GM21381 (cell line): ENCODE data around the gene NPHS2.

ENCODE experiments used
- ATAC-seq: cut with Tn5 transposase; IDR thresholded peaks from one replicate; pipeline ENCODE4 v1.9.1; 2021; ENCODE audit warnings: mild to moderate bottlenecking, moderate library complexity; ENCODE audit not compliant: unreplicated experiment

Gene NPHS2

DNA sequence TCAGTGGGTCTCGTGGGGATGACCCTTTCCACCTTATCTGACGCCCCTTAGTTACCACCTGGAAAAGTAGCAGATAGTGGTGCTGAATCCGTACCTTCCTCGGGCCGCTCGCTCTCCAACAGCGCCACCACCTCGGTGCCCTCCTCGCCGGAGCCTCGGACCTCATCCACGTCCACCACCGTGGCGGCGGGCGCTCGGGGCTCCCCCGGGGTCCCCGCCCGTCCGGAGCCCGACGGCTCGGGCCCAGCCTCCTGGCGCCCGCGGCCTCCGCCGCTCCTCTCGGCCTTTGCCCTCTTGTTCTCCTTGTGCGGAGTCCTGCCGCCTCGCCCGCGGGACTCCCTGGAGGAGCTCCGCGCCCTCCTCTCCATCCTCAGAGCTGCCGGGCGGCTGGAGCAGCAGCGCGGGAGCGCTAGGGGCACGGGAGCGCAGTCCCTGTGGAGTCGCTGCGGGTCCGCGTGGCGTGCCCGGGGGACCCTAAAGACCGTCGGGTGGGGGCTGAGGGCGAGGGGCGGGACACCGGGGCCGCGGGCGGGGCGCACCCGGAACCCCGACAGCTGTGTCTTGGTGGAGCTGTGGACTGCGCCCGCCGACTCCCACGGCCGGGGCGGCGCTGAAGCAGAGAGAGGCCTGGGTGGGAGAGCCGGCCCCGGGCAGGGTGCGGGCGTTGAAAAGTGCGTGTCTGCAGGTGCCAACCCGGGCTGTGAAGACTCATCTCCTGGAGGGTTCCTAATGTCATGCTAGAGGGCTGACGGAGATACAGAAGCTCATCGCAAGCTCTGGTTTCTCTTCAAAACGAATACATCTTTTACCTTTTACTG lies at the start of gene NPHS2:
Gene NPHS2, minus strand, starts transcription at position 452 of the 818 bp plus-strand sequence. Its CDS starts 84 bp downstream, at position 368.
- no peak for ATAC-seq

DNA sequence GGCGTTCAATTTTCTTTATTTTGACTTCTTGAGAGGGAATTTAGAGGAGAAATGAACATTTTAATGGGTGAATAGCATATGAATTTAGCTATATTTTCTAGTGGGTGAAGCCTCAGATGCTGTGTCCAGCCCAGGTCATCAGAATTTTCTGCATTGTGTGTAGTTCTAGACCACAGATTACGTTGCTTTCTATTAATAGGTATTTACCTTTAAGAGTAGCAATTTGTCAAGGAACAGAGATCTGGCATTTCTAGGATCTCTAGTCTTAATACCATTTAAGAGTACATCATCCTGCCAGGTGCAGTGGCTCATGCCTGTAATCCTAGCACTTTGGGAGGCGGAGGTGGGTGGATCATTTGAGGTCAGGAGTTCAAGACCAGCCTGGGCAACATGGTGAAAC lies 36.6 kb upstream of the NPHS2 start:
- ATAC-seq: no peak

DNA sequence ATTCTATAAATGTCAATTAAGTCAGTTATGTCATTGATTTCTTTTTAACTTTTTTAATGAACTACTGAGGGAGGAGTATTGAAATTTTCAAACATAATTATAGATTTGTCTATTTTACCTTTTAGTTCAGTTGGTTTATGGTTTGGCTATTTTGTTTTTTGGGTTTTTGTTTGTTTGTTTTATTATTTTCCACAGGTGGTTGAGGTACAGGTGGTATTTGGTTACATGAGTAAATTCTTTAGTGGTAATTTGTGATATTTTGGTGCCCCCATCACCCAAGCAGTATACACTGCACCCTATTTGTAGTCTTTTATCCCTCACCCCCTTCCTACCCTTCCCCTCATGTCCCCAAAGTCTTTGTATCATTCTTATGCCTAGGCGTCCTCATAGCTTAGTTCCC lies 25.3 kb upstream of the NPHS2 start:
- no peak for ATAC-seq

DNA sequence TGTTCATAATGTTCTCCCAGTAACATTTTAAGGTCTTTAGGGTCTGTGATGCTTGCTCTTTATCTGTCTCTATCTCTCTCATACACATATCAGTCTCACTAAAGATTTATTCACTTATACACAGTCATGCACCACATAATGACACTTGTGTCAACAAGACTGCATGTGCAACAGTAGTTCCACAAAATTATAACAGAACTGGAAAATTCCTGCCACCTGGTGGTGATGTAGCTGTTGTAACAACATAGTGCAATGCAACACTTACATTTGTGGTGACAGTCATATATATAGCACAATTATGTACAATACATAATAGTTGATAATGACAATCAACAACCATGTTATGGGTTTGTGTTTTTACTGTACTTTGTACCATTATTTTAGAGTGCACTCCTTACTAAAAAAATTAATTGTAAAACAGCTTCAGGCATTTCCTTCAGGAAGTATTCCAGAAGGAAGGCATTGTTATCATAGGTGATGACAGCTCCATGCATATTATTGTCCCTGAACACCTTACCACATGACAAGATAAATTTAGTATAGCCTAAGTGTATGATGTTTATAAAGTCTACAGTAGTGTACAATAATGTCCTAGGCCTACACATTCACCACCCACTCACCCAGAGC lies 24.0 kb upstream of the NPHS2 start:
- ATAC-seq: no peak

DNA sequence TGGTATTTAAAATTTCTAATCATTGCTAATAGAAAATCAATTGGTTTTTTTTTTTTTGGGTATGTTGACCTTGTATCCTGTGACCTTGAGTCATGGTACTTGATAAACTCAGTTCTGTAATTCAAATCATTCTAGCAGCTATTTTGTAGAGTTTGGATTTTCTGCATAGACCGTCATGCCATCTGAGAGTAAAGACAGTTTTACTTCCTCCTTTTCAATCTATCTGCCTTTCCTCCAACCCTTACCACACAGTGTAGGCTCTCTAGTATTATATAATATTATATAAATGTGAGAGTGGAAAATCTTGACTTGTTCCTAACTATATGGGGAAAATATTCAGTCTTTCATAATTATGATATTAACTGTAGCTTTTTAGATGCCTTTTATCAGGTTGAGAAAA lies 22.9 kb upstream of the NPHS2 start:
- ATAC-seq: no peak

DNA sequence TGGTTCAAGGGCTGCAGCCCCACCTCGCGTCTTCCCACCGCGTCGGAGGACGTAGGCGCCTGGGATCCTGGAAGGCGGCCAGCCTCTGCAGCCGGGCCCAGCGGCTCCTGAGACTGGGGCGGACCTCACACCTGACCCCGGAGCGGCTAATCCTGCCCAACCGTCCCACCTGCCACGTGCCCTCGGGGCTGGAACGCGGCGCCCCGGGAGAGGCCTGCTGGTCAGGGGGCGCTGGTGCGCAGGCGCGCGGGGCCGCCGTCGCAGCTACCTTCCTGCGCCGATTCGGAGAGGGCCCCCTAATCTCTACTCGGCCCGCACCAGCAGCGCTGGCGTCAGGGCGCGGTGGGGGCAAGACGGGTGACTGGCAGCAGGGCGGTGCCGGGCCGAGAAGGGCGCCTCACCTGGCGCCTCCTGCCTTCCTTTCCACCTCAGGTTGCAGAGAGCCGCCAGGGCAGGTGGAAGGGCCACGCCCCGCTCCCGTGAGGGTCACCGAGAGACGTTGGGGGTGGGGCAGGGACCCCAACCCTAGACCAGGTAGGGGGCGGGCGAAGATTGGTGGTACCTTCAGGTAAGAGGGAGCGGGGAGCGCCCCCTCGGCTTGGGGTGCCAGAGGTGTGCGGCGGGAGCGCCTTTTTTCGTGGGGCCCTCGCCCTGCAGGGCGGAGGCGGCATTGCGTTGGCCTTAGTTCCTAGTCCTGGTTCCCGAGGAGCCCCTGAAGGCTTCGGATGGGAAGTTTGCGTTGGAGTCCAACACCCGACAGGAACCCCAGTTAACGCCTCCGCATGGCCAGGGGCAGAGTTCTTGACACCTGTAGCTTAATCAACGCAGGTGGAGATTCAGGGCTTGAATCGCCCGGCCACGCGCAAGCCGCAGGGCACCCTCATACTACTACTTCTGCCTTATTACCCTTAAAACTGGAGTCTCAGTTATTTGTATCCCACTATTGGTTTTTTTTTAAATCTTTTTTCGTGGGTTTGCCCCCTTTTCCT lies 16.1 kb upstream of the NPHS2 start, which contains the start of gene TDRD5:
Gene TDRD5, plus strand, starts transcription at position 241 of the 989 bp plus-strand sequence. CDS start 784 bp downstream, outside the sequence.
- ATAC-seq: no peak

DNA sequence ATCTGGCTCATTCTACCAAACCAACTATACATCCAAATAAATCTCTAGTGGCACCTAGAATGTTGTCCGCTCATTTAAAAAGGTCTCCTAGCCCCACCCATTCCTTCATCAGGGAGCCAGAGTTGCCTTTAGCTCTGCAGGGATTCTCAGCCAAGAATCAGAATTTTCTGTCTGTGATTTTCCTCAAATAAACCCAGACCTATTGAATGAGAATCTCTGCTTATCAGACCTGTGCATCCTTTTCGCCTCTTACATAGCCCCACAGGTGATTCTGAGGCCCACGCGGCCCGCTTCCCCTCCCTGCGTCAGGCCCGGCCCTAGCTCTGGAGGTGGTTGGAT lies 15.5 kb upstream of the NPHS2 start:
- no peak for ATAC-seq

DNA sequence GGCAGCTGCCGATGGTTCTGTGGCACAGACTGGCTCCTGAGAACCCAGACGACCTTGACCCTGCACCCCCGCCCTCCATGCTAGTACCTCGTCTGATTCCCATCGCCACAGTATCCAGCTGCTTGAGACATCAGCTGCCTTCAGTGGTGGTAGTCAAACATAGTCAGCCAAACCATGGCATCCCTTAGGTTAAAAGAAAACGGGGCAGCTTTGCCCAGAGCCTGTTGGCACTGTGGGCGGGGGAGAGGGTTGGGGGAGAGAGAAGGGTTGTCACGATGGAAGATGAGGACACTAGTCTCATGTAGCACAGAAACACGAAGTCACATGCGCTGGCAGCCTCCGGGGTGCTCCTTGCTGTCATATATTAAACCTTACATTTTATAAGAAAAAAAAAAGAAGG lies 14.9 kb upstream of the NPHS2 start:
- ATAC-seq: no peak

DNA sequence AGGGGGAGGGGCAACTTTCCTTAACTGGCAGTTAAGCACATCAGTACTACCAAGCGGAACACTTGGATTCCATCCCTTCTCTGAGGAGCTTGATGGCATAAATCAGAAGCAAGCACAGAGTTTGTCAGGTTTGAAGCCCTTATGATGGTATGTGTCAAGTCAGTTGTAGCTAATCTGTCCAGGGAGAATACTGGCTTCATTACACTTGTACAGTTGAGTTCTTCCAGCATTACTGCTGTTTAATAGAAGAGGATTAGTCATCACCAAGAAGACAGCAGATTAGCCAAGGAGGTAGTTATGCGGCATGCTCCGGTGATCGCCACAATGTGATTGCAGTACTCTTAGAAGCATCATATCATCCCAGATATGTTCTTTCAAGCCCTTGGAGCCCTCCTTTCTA lies 13.8 kb upstream of the NPHS2 start:
- no peak for ATAC-seq

DNA sequence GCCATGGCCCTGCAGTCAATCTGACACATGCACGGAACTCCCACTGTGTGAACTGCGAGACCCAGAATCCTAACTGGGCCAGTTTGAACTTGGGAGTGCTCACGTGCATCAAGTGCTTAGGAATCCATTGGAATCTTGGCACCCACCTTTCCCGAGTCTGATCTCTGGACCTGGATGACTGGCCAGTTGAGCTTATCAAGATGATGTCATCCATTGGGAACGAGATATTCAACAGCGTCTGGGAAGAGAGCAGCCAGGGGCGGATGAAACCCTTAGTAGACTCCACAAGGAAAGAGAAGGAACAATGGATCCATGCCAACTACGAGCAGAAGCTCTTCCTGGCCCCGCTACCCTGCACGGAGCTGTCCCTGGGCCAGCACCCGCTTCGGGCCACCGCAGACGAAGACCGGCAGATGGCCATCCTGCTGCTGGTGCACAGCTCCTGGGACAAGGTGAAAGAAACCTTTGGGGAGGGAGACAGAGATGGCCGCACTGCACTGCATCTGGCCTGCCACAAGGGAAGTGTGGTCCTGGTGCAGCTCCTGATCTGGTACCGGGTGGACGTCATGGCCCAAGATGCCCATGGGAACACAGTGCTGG lies 12.8 kb upstream of the NPHS2 start:
- ATAC-seq: no peak

DNA sequence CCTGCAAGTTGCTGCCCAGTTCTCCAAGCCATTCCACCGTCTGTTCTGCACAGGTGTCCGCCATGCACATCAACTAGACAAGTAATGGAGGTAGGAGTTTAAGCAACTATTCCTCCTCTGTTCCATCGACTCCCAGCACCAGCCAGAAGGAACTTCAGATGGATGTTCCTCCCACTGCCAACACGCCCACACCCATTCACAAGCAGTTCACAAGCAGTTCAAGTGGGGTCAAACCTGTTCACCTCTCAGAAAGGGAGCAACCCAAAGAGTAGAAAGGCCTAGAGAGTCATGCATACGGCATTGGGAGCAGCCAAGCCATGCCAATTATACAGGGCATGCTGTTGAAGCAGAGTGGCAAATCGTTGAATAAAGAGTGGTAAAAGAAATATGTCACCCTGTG lies 11.6 kb upstream of the NPHS2 start:
- ATAC-seq: no peak

DNA sequence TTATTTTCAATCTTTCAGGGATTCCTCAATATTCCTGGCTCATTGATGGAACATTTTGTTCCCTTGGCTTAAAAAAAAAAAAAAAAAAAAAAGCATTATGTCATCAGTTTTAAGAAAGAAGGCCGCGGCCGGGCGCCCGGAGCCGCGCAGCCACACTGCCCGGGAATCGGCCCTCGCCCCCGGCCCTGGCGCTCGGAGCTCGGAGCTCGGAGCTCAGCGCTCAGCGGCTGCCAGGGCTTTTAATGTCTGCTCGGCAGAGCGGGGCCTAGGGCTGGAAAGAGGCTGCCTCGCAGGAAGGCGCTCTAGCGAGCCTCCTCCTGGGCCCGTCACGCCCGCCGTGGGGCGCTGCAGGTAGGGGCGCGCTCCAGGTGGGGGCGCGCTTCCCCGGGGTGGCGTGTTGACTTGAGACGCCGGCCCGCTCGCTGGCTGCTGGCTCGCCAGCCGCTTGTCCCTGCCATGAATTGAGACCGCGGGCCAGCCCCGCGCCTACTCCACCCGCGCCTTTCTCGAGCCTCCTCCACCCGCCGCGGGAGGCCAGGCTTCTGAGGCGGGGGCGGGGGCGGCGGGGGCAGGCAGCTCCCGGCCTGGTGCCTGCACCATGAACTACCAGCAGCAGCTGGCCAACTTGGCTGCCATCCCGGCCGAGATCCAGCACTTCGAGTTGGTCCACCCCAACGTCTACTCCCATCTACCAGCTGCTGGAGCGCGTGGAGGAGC lies 10.5 kb upstream of the NPHS2 start:
- ATAC-seq: no peak

DNA sequence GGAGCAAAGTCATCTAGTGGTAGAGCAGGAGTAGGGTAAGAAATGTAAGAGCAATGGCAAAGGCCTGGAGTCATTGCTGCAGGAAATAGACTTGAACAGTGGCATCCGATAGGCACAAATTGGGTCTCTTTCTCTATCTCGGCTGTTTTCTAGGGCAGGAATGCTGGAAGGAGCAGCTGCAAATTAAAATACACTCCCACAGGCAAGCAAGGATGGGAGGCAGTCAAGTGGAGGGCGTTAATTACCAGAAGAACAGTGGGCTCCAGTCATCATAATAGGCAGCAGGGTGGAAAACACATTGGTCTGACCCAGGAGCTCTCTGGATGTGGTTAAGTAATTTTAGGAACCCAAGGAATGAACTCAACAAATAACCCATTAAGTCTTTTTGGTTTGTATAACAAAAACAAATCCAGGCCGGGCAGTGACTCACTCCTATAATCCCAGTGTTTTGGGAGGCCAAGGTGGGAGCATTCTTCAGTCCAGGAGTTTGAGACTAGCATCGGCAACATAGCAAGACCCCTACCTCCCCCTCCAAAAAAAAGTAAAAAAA lies 8.1 kb upstream of the NPHS2 start:
- ATAC-seq: no peak

DNA sequence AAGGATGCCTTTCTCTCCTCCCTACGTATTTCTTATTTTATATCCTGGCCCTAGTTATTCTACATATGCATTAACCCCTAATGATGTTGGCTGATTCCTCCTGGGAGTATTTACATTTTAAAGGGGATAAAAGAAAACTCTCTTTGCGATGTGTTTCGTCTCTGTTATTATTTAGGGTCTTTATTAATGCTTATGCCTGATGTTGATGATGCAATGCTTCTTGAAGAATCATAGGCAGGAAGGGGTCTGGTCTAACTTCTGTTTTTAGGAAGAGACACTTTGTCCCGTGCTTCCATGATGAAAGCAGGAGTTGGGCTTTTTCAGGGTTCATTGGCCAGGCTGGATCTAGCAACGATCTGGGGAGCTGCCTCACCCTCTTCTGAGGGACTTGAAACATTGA lies 761 bp upstream of the NPHS2 start:
- no peak for ATAC-seq

DNA sequence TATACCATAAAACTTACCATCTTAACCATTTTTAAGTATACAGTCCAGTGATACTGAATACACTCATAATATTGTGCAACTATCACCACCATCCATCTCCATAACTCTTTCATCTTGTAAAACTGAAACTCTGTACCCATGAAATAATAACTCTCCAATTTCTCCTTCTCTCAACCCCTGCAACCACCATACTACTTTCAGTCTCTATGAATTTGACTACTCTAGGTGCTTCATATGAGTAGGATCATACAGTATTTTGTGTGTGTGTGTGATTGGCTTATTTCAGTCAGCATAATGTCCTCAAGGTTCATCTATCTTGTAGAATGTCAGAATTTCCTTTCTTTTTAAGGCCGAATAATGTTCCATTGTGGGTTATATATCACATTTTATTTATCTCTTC lies 17.7 kb downstream of the NPHS2 start:
- ATAC-seq: no peak

DNA sequence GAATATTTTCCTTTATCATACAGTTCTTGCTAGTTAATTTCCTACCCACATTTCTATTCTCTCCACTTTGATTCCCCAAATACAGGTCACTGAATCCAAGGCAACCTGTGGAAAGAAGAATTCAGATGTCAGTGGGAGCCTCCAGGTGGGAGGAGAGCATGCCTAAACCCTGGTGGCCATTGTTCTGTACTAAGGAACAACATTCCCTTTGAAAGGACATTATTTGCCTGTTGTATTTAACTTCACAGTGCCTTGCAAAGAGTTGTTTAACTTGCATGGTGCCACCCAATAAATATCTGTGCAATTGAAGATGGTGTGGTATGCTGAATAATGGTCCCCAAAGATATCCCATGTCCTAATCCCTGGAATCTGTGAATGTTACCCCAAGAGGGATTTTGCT lies 21.3 kb downstream of the NPHS2 start:
- no peak for ATAC-seq

DNA sequence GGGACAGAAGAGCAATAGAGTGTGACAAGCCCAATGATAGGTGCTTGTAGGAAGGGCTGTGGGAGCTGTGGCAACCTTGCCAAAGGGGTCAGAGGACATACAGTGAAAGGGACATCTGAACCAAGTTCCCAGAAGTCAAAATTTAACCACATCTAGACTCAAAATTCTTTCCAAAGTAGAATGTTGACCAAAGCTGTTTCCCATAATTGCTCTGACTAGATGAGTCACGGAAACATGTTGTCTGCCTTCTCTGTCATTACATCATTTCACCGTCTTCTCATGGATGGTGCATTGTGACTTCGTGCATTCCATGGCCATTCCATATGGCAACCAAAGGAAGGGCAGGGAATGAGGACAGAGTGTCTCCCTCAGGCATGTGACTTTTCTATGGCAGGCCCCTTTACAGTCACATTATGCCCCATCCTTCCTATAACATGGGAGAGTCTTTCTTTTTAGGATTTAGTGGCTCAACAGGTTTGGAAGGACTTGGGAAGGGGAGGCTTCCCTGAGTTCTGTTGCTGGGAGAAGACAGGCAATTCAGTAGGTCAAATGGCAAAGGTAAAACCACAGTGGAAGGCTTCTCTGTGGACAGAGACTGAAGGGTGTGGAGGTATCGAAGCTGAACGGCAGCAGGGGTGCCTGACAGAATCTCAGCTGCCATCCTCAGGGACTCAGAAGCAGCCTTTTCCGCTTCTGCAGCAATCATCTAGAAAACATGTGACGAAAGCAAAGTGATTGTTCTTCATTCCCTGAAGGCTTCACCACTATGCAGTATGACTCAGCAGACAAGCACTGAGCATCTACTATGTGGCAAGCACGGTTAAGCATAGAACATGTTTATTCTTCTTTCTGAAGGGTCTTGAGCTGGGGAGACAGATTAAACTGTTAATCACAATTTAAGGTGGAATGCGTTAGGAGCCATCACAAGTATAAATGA lies 24.7 kb downstream of the NPHS2 start:
- ATAC-seq: peak; percentile 62

DNA sequence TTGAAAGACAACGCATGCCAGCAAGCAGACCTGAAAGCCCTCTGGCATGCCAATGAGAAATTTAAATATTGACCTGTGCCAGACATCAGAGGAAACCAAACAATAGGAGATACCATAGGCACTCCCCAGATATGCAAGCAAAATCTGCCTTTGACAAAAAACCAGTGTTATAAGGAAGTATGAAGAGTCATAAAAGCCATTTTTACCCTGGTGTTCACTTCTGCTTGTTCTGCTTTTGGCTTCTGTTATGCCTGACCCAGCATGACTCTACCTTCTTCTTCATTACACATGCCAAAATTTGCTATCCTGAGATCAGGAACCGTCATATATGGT lies 26.4 kb downstream of the NPHS2 start:
- no peak for ATAC-seq
